ENCODE data around the gene ZNF318.
A peak's percentile ranks its signal among the peaks of the same experiment; 100 is the strongest.
"Not testable (repeated sequence)": the region's sequence is repeated elsewhere in the genome, so short reads cannot be mapped to it uniquely, and the experiment has no call there.

ZNF318 gene

GRCh38 chr6:43389730-43390295 lies 20.4 kb upstream of the ZNF318 start:
- no peak for DNase-seq (ENCODE audit: low read depth in 2 of 2)

- no peak for DNase-seq (ENCODE audit: low read depth in 2 of 2)
Observed at GRCh38 chr6:43386492-43386891, 17.0 kb upstream of the ZNF318 start.

GRCh38 chr6:43383021-43383667 lies 13.7 kb upstream of the ZNF318 start:
- DNase-seq (ENCODE audit: low read depth in 2 of 2): no peak

GRCh38 chr6:43380858-43381257 lies 11.4 kb upstream of the ZNF318 start:
- not testable (repeated sequence) for DNase-seq (ENCODE audit: low read depth in 2 of 2)

GRCh38 chr6:43378631-43379030 lies 9.2 kb upstream of the ZNF318 start:
- DNase-seq (ENCODE audit: low read depth in 2 of 2): no peak

GRCh38 chr6:43377710-43378229 lies 8.3 kb upstream of the ZNF318 start:
- no peak for DNase-seq (ENCODE audit: low read depth in 2 of 2)

- DNase-seq (ENCODE audit: low read depth in 2 of 2): peak in 1 of 2 experiments; percentile 24
Observed at GRCh38 chr6:43376551-43376981, 7.1 kb upstream of the ZNF318 start.

GRCh38 chr6:43375693-43376092 lies 6.2 kb upstream of the ZNF318 start:
- DNase-seq (ENCODE audit: low read depth in 2 of 2): no peak

- no peak for DNase-seq (ENCODE audit: low read depth in 2 of 2)
Observed at GRCh38 chr6:43373252-43373875, 3.9 kb upstream of the ZNF318 start.

- not testable (repeated sequence) for DNase-seq (ENCODE audit: low read depth in 2 of 2)
Observed at GRCh38 chr6:43370003-43370580, 645 bp upstream of the ZNF318 start.

- no peak for DNase-seq (ENCODE audit: low read depth in 2 of 2)
Observed at GRCh38 chr6:43368259-43369160, 937 bp downstream of the ZNF318 start.

GRCh38 chr6:43367245-43367984 lies 2.0 kb downstream of the ZNF318 start:
- DNase-seq (ENCODE audit: low read depth in 2 of 2): no peak

- no peak for DNase-seq (ENCODE audit: low read depth in 2 of 2)
Observed at GRCh38 chr6:43361269-43361668, 8.2 kb downstream of the ZNF318 start.

- DNase-seq (ENCODE audit: low read depth in 2 of 2): no peak
Observed at GRCh38 chr6:43359831-43360230, 9.6 kb downstream of the ZNF318 start.

GRCh38 chr6:43359381-43359780 lies 10.1 kb downstream of the ZNF318 start:
- DNase-seq (ENCODE audit: low read depth in 2 of 2): no peak

- DNase-seq (ENCODE audit: low read depth in 2 of 2): no peak
Observed at GRCh38 chr6:43355862-43356590, 13.4 kb downstream of the ZNF318 start.

GRCh38 chr6:43351951-43352350 lies 17.5 kb downstream of the ZNF318 start:
- DNase-seq (ENCODE audit: low read depth in 2 of 2): not testable (repeated sequence)

- DNase-seq (ENCODE audit: low read depth in 2 of 2): no peak
Observed at GRCh38 chr6:43347444-43347843, 22.0 kb downstream of the ZNF318 start.

GRCh38 chr6:43347021-43347420 lies 22.4 kb downstream of the ZNF318 start:
- DNase-seq (ENCODE audit: low read depth in 2 of 2): no peak

GRCh38 chr6:43346243-43346642 lies 23.2 kb downstream of the ZNF318 start:
- not testable (repeated sequence) for DNase-seq (ENCODE audit: low read depth in 2 of 2)
